Keratinocyte (primary cell): ENCODE data around the gene FBXO46. TPM values are rescaled to one million over a fixed set of nuclear protein-coding genes. Genes with fewer than 3 reads are reported as not detected.

Experiments
- DNase-seq: peaks from one replicate; pipeline ENCODE4 v3.0.0-alpha.2; 2011; ENCODE audit warnings: low read depth, missing footprints, low spot score
- FAIRE-seq: peaks from 2 replicates; lab custom pipeline; 2011; peaks lifted over from hg19 to GRCh38; lab: Jason Lieb, UNC
- H2AFZ ChIP-seq: 2 replicates; pipeline ENCODE4 v1.6.0; 2012; ENCODE audit warnings: low read length, control low read depth, inconsistent platforms; ENCODE audit not compliant: control insufficient read depth
- H3K27ac ChIP-seq: 2 replicates; pipeline ENCODE4 v1.5.1; 2011; ENCODE audit warnings: low read length; ENCODE audit not compliant: control insufficient read depth, insufficient read depth
- H3K27me3 ChIP-seq: 3 replicates; pipeline ENCODE4 v1.6.0; 2011; ENCODE audit warnings: low read length; ENCODE audit not compliant: control insufficient read depth, insufficient read depth; ENCODE audit errors: extremely low read depth
- H3K36me3 ChIP-seq, 2 experiments: 2 replicates in 1 of 2; 3 replicates in 1 of 2; pipeline ENCODE4 v1.5.1; 2011; ENCODE audit warnings: low read length in 2 of 2, mild to moderate bottlenecking in 1 of 2; ENCODE audit not compliant: control insufficient read depth in 2 of 2, insufficient read depth in 2 of 2; ENCODE audit errors: extremely low read depth in 1 of 2
- H3K4me1 ChIP-seq: 3 replicates; pipeline ENCODE4 v1.5.1; 2011; ENCODE audit warnings: low read length; ENCODE audit not compliant: control insufficient read depth, insufficient read depth; ENCODE audit errors: extremely low read depth
- H3K4me2 ChIP-seq: 3 replicates; pipeline ENCODE4 v1.6.0; 2011; ENCODE audit warnings: low read depth, low read length; ENCODE audit not compliant: control insufficient read depth, insufficient read depth; ENCODE audit errors: extremely low read depth
- H3K4me3 ChIP-seq, 3 experiments: fragments of 200-600 bp in 1 of 3; sonication (generic) in 1 of 3; 2 replicates in 2 of 3; 3 replicates in 1 of 3; pipeline ENCODE4 v1.5.1; 2011 to 2016; ENCODE audit warnings: low read length in 3 of 3, mild to moderate bottlenecking in 3 of 3, control low read depth in 2 of 3, inconsistent platforms in 1 of 3, low read depth in 1 of 3, mixed read lengths in 1 of 3, mixed run types in 1 of 3, moderate library complexity in 1 of 3; ENCODE audit not compliant: control insufficient read depth in 2 of 3, insufficient read depth in 2 of 3; ENCODE audit errors: extremely low read depth in 1 of 3
- H3K79me2 ChIP-seq: 2 replicates; pipeline ENCODE4 v1.6.0; 2012; ENCODE audit warnings: low read length; ENCODE audit not compliant: control insufficient read depth, insufficient read depth
- H3K9ac ChIP-seq: 3 replicates; pipeline ENCODE4 v1.6.0; 2011; ENCODE audit warnings: low read length; ENCODE audit not compliant: control insufficient read depth, insufficient read depth; ENCODE audit errors: extremely low read depth
- H3K9me1 ChIP-seq: 3 replicates; pipeline ENCODE4 v1.6.0; 2011; ENCODE audit warnings: low read length; ENCODE audit not compliant: control insufficient read depth, insufficient read depth; ENCODE audit errors: extremely low read depth
- H3K9me3 ChIP-seq: 2 replicates; pipeline ENCODE4 v1.5.1; 2012; ENCODE audit warnings: low read depth, low read length; ENCODE audit not compliant: control insufficient read depth
- H4K20me1 ChIP-seq: 3 replicates; pipeline ENCODE4 v1.6.0; 2011; ENCODE audit warnings: low read length; ENCODE audit not compliant: control insufficient read depth, insufficient read depth; ENCODE audit errors: extremely low read depth
- CTCF ChIP-seq, 3 experiments: IDR thresholded peaks in 1 of 3; conservative IDR thresholded peaks in 1 of 3; optimal IDR thresholded peaks in 1 of 3; 2 replicates in 2 of 3; 3 replicates in 1 of 3; pipeline versions ENCODE3 to v1.5.1; 2011; ENCODE audit warnings: low read length in 3 of 3, mild to moderate bottlenecking in 3 of 3, moderate library complexity in 2 of 3, control low read depth in 1 of 3, inconsistent platforms in 1 of 3; ENCODE audit not compliant: insufficient read depth in 2 of 3; ENCODE audit errors: extremely low read depth in 1 of 3
- EZH2 ChIP-seq: IDR thresholded peaks from one replicate; pipeline ENCODE4 v1.6.1; 2012; ENCODE audit warnings: inconsistent platforms, mild to moderate bottlenecking, low read length, moderate library complexity
- dilution Hi-C: fragments of 300-500 bp; cut with MboI; formaldehyde crosslinking; loops from one replicate; pipeline ENCODE4 v1.7.0; 2020; ENCODE audit warnings: low sequenced_read_pairs; ENCODE audit not compliant: extremely low pct_ligation_motif_present
- polyA plus RNA-seq, 5 experiments: library from polyadenylated mRNA; depleted of rRNA in 3 of 5; stranded (reverse) in 3 of 5; stranded (forward) in 1 of 5; unstranded in 1 of 5; fragments of >200 nt; gene quantifications; 1 replicate in 1 of 5; 2 replicates in 3 of 5; 3 replicates in 1 of 5; pipeline versions ENCODE4 v1.2.1 to v1.2.3, GENCODE V29; 2011 to 2012; ENCODE audit warnings: missing spikeins in 2 of 5, low read depth in 1 of 5, low replicate concordance in 1 of 5

FBXO46 gene
- polyA plus RNA-seq, 1 donor (not counting 4 experiments of a cell fraction or from before 2014, with no cell fraction given), result 2.1 TPM

- Histone ChIP-seq H3K27ac (no peak overlapping the region), H2AFZ (no peak overlapping the region), H3K9ac (no peak overlapping the region), H3K4me1 (peaks cover 10% of the 10 kb centered on the region), H4K20me1 (no peaks in the 10 kb centered on the region), H3K4me3 (no peak overlapping the region), H3K79me2 (no peaks in the 10 kb centered on the region), H3K9me3 (no peaks in the 10 kb centered on the region), H3K4me2 (no peak overlapping the region), H3K27me3 (no peaks in the 10 kb centered on the region), H3K36me3 (no peaks in the 10 kb centered on the region), H3K9me1 (no peaks in the 10 kb centered on the region)
- DNase-seq, result no peak
- dilution Hi-C loops, result no loop called here
- no peak for FAIRE-seq
- TF ChIP-seq CTCF (optimal IDR thresholded peaks at IDR 0.05 in 1 of 3, IDR thresholded peaks at IDR 0.05 in 1 of 3, conservative IDR thresholded peaks at IDR 0.05 in 1 of 3; ENCODE audit: extremely low read depth in 1 of 3, insufficient read depth in 2 of 3, low read length in 3 of 3) (no peak), EZH2 (no peak)
These were observed 32.4 kb upstream of the FBXO46 start for GRCh38 chr19:45762870-45763631.

GRCh38 chr19:45761714-45762113 is 31.0 kb upstream of the FBXO46 start:
- H4K20me1 ChIP-seq, result no peaks in the 10 kb centered on the region
- dilution Hi-C loops, result no loop called here
- H3K4me2 ChIP-seq, result no peak overlapping the region
- no peaks in the 10 kb centered on the region for H3K9me3 ChIP-seq
- no peak overlapping the region for H3K4me3 ChIP-seq
- H3K27ac ChIP-seq, result no peak overlapping the region
- H3K9me1 ChIP-seq, result no peaks in the 10 kb centered on the region
- TF ChIP-seq EZH2 (no peak), CTCF (optimal IDR thresholded peaks at IDR 0.05 in 1 of 3, IDR thresholded peaks at IDR 0.05 in 1 of 3, conservative IDR thresholded peaks at IDR 0.05 in 1 of 3; ENCODE audit: extremely low read depth in 1 of 3, insufficient read depth in 2 of 3, low read length in 3 of 3) (no peak)
- FAIRE-seq (no peak), DNase-seq (no peak)
- H3K4me1 ChIP-seq, result no peaks in the 10 kb centered on the region
- no peaks in the 10 kb centered on the region for H3K79me2 ChIP-seq
- H3K27me3 ChIP-seq, result no peaks in the 10 kb centered on the region
- H3K9ac ChIP-seq, result no peak overlapping the region
- H2AFZ ChIP-seq, result no peak overlapping the region
- no peaks in the 10 kb centered on the region for H3K36me3 ChIP-seq
